Mesothelial cell of epicardium (in vitro differentiated cells): ENCODE results near the gene OAS1. TPM values are rescaled to one million over a fixed set of nuclear protein-coding genes. Genes with fewer than 3 reads are reported as not detected.

Experiments
- DNase-seq, 2 experiments: peaks; one replicate each; pipeline ENCODE4 v3.0.0; 2021; ENCODE audit warnings: low spot score in 2 of 2; ENCODE audit not compliant: unreplicated experiment in 2 of 2
- H3K27ac Mint-ChIP-seq: 2 replicates; pipeline ENCODE4 v1.8.0; 2021; ENCODE audit warnings: mixed read lengths
- H3K27me3 Mint-ChIP-seq: 2 replicates; pipeline ENCODE4 v1.8.0; 2021; ENCODE audit warnings: low read depth, mixed read lengths
- H3K36me3 Mint-ChIP-seq: 2 replicates; pipeline ENCODE4 v1.8.0; 2021; ENCODE audit warnings: mixed read lengths
- H3K4me1 Mint-ChIP-seq: 2 replicates; pipeline ENCODE4 v1.8.0; 2021; ENCODE audit warnings: mixed read lengths
- H3K4me3 Mint-ChIP-seq: 2 replicates; pipeline ENCODE4 v1.8.0; 2021; ENCODE audit warnings: mild to moderate bottlenecking, moderate library complexity, mixed read lengths
- H3K9me3 Mint-ChIP-seq: 2 replicates; pipeline ENCODE4 v1.8.0; 2021; ENCODE audit warnings: mixed read lengths
- total RNA-seq: library from RNA; stranded (reverse); gene quantifications from 3 replicates; pipeline ENCODE4 v1.2.1, GENCODE V29; 2021
- TF ChIP-seq, protein P1 (sequence below): fragments of 200-600 bp; sonication (generic); IDR thresholded peaks from one replicate; pipeline ENCODE4 v1.5.0; 2021; ENCODE audit warnings: antibody characterized with exemption; ENCODE audit not compliant: unreplicated experiment

OAS1 gene
- total RNA-seq, 1 donor from 2014 or later: 8.9 TPM

DNA sequence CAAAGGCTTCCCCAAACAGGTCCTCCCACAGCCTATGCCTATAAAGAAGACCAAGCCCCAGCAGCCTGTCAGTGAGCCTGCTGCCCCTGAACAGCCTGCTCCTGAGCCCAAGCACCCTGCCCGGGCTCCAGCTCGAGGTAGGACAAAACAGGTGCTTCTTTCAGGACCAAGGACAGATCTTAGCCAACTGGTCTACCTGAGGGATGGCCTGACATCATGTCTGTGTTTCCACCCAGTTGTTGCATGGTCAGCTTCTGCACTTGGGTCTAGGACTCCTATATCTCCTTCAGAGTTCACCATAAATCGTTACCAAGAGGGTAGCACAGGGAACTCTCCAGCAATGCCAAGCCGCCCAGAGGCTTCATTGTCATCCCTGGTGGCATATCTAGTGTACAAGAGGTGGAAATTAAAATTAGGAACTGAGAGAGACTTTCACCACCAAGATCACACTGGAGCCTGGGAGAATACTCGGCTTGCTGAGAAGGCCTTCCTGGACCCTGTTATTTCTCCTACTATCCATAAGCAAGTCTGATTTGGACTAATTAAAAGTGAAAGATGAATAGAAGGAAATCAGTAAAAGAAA is 38.2 kb upstream of the OAS1 start:
- H3K4me3 Mint-ChIP-seq: no peak overlapping the region
- H3K9me3 Mint-ChIP-seq: no peaks in the 10 kb centered on the region
- H3K4me1 Mint-ChIP-seq: no peaks in the 10 kb centered on the region
- TF ChIP-seq, protein P1, sequence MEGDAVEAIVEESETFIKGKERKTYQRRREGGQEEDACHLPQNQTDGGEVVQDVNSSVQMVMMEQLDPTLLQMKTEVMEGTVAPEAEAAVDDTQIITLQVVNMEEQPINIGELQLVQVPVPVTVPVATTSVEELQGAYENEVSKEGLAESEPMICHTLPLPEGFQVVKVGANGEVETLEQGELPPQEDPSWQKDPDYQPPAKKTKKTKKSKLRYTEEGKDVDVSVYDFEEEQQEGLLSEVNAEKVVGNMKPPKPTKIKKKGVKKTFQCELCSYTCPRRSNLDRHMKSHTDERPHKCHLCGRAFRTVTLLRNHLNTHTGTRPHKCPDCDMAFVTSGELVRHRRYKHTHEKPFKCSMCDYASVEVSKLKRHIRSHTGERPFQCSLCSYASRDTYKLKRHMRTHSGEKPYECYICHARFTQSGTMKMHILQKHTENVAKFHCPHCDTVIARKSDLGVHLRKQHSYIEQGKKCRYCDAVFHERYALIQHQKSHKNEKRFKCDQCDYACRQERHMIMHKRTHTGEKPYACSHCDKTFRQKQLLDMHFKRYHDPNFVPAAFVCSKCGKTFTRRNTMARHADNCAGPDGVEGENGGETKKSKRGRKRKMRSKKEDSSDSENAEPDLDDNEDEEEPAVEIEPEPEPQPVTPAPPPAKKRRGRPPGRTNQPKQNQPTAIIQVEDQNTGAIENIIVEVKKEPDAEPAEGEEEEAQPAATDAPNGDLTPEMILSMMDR: no peak
- peaks cover 78% of the 10 kb centered on the region for H3K27me3 Mint-ChIP-seq
- no peak for DNase-seq
- H3K27ac Mint-ChIP-seq: no peak overlapping the region
- H3K36me3 Mint-ChIP-seq: no peaks in the 10 kb centered on the region

- Mint-ChIP-seq H3K27ac (no peak overlapping the region), H3K4me3 (no peak overlapping the region), H3K9me3 (no peaks in the 10 kb centered on the region), H3K36me3 (no peaks in the 10 kb centered on the region), H3K27me3 (peaks cover 79% of the 10 kb centered on the region), H3K4me1 (no peaks in the 10 kb centered on the region)
- TF ChIP-seq, protein P1: no peak
- DNase-seq: no peak
These were observed 37.7 kb upstream of the OAS1 start for GRCh38 chr12:112869091-112869490.

DNA sequence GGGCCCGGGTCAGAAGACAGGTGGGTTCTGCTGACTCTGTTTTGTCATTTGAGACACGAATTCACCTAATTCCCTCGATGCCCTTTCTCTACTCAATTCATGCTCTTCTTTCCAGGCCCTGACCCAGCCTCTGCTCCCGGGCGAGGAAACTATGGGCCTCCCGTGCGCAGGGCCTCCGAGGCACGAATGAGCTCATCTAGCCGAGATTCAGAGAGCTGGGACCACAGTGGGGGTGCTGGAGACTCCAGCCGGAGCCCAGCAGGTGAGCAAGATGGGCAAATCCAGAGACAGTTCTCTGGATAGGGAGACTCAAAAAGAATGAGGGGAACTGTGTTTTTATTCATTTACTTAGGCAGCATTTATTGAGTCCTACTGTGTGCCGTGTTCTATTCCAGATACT is 37.0 kb upstream of the OAS1 start:
- Mint-ChIP-seq H3K9me3 (no peaks in the 10 kb centered on the region), H3K36me3 (no peaks in the 10 kb centered on the region), H3K4me1 (no peaks in the 10 kb centered on the region), H3K27me3 (peaks cover 78% of the 10 kb centered on the region), H3K27ac (no peak overlapping the region), H3K4me3 (no peak overlapping the region)
- TF ChIP-seq, protein P1: no peak
- no peak for DNase-seq

DNA sequence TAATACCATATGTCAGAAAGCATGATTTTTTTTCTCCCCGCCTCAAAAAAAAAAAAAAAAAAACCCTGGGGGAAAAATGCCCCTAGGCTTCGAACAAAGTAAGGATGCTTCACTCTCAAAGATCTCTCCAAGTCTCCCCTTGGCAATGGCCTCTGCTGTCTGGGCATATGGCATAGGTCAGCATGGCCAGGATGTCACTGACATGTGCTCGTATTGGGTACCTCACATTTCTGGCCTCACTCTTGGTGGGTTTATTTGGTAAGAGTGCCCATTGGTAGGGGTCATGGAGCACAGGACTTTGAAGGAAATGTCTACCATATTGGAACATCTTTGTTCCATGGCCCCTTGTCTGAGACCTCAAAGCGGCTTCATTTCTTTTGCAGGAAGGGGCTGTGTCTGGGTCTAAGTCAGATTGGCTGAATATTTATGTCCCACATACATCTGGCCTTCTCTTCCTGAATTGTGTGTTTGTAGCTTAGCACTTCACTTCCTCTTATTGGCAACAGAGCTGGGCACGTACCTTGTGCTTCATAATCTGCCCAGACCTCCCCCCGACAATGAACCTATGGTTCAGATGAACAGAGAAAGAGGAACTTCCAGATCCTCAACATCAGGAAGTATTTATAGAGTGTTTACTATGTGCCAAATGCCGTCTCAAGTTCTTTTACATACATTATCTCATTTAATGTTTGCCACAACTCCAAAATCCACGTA is 36.3 kb upstream of the OAS1 start:
- Mint-ChIP-seq H3K4me1 (no peaks in the 10 kb centered on the region), H3K27ac (no peak overlapping the region), H3K4me3 (no peak overlapping the region), H3K27me3 (peaks cover 72% of the 10 kb centered on the region), H3K9me3 (no peaks in the 10 kb centered on the region), H3K36me3 (no peaks in the 10 kb centered on the region)
- DNase-seq: no peak
- TF ChIP-seq, protein P1: no peak

DNA sequence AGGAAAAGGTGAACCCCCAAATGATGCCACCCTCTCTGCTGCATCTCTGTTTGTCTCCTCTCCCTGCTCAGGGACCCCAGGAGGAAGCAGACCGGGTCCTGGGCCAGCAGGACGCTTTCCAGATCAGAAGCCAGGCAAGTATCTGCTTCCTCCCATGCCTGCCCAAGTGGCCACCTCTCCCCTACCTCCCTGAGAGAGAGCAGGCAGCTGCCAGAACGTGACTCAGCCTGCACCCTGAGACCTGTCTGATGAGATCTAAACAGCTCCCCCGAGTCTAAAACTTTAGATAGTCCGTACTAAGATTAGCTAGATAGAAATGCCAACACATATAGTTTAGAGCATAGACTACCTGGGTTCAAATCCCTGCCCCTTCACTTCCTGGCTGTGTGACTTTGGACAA is 31.2 kb upstream of the OAS1 start:
- Mint-ChIP-seq H3K27me3 (peaks cover 68% of the 10 kb centered on the region), H3K36me3 (no peaks in the 10 kb centered on the region), H3K4me3 (no peak overlapping the region), H3K9me3 (no peaks in the 10 kb centered on the region), H3K4me1 (no peaks in the 10 kb centered on the region), H3K27ac (no peak overlapping the region)
- TF ChIP-seq, protein P1: no peak
- no peak for DNase-seq
